Measurements from ENCODE around the gene IL22. TPM values are rescaled to one million over a fixed set of nuclear protein-coding genes. Genes with fewer than 3 reads are reported as not detected.
A peak's percentile ranks its signal among the peaks of the same experiment; 100 is the strongest.

The IL22 gene
- total RNA-seq, 1 donor from 2014 or later: not detected

DNA sequence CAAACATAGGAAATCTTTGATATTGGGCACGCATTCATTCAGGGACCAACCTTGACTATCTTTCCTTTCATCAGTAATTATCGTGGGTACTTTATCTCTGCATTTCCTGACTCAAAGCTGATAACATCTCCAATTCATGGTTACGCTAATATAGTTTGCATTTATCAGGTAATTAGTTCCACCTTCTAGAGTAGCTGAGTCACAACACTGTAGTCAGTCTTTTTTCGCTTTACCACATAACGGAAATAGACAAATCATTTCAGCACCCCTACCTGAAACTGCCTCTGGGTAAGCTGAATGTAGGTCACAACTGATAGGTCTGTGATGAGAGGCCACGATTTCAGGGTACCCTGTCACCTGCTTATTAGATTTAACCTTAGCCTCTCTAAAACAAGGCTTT, 36.7 kb upstream of the IL22 start:
- FAIRE-seq (no peak), DNase-seq (ENCODE audit: low read depth) (peak; percentile 69)
- no peaks in the 10 kb centered on the region for H3K9me3 ChIP-seq (ENCODE audit: insufficient read depth, low read depth, low read length)
- no peaks in the 10 kb centered on the region for H3K79me2 ChIP-seq (ENCODE audit: insufficient read depth, low read length)
- H3K27ac Mint-ChIP-seq (ENCODE audit: unreplicated experiment): no peak overlapping the region
- no peaks in the 10 kb centered on the region for H3K27me3 ChIP-seq (ENCODE audit: insufficient read depth, low read length)
- H3K9me3 Mint-ChIP-seq (ENCODE audit: unreplicated experiment): no peaks in the 10 kb centered on the region
- no peaks in the 10 kb centered on the region for H3K36me3 ChIP-seq (ENCODE audit: insufficient read depth, low read length)
- H2AFZ ChIP-seq (ENCODE audit: low read depth, low read length): no peak overlapping the region
- no peak for TF ChIP-seq CTCF (IDR thresholded peaks at IDR 0.05; ENCODE audit: insufficient read depth, low read depth, low read length)
- no peak for TF ChIP-seq EZH2 (IDR thresholded peaks at IDR 0.05; ENCODE audit: insufficient read depth, low read length)
- H3K4me3 ChIP-seq (ENCODE audit: insufficient read depth, low read depth, low read length): no peak overlapping the region
- no peaks in the 10 kb centered on the region for H3K4me1 Mint-ChIP-seq (ENCODE audit: low read depth, unreplicated experiment)
- H3K4me1 ChIP-seq (ENCODE audit: insufficient read depth, low read length): no peaks in the 10 kb centered on the region
- H3K27ac ChIP-seq (ENCODE audit: low read depth, low read length): no peak overlapping the region
- no peaks in the 10 kb centered on the region for H4K20me1 ChIP-seq (ENCODE audit: insufficient read depth, low read length)
- no peak overlapping the region for H3K9ac ChIP-seq (ENCODE audit: low read length)
- H3K4me2 ChIP-seq (ENCODE audit: low read length): no peak overlapping the region
- H3K36me3 Mint-ChIP-seq (ENCODE audit: low read depth, unreplicated experiment): no peaks in the 10 kb centered on the region
- no peaks in the 10 kb centered on the region for H3K27me3 Mint-ChIP-seq (ENCODE audit: low read depth, unreplicated experiment)
- no peak overlapping the region for H3K4me3 Mint-ChIP-seq (ENCODE audit: unreplicated experiment)

GRCh38 chr12:68287106-68287505, 33.7 kb upstream of the IL22 start:
- Mint-ChIP-seq H3K27ac (ENCODE audit: unreplicated experiment) (no peak overlapping the region), H3K27me3 (ENCODE audit: low read depth, unreplicated experiment) (peaks cover 2% of the 10 kb centered on the region)

More at GRCh38 chr12:68287106-68287505, 33.7 kb upstream of the IL22 start:
- Mint-ChIP-seq H3K4me3 (ENCODE audit: unreplicated experiment) (no peak overlapping the region), H3K9me3 (ENCODE audit: unreplicated experiment) (no peaks in the 10 kb centered on the region), H3K36me3 (ENCODE audit: low read depth, unreplicated experiment) (no peaks in the 10 kb centered on the region), H3K4me1 (ENCODE audit: low read depth, unreplicated experiment) (no peaks in the 10 kb centered on the region)
- Histone ChIP-seq H2AFZ (ENCODE audit: low read depth, low read length) (no peak overlapping the region), H3K9ac (ENCODE audit: low read length) (no peak overlapping the region), H3K36me3 (ENCODE audit: insufficient read depth, low read length) (no peaks in the 10 kb centered on the region), H3K4me2 (ENCODE audit: low read length) (no peak overlapping the region), H3K79me2 (ENCODE audit: insufficient read depth, low read length) (no peaks in the 10 kb centered on the region), H3K27ac (ENCODE audit: low read depth, low read length) (no peak overlapping the region), H3K27me3 (ENCODE audit: insufficient read depth, low read length) (no peaks in the 10 kb centered on the region), H3K4me3 (ENCODE audit: insufficient read depth, low read depth, low read length) (no peak overlapping the region), H3K4me1 (ENCODE audit: insufficient read depth, low read length) (no peaks in the 10 kb centered on the region), H4K20me1 (ENCODE audit: insufficient read depth, low read length) (no peaks in the 10 kb centered on the region), H3K9me3 (ENCODE audit: insufficient read depth, low read depth, low read length) (no peaks in the 10 kb centered on the region)
- DNase-seq (ENCODE audit: low read depth): no peak
- no peak for TF ChIP-seq CTCF (IDR thresholded peaks at IDR 0.05; ENCODE audit: insufficient read depth, low read depth, low read length)
- no peak for FAIRE-seq
